Nephron (organoid): Measurements from ENCODE around the gene BIK.
"Not testable (repeated sequence)": the region's sequence is repeated elsewhere in the genome, so short reads cannot be mapped to it uniquely, and the experiment has no call there.

Experiments
- H3K27ac Mint-ChIP-seq, 3 experiments: 2 replicates each; pipeline ENCODE4 v1.8.0; 2020; ENCODE audit warnings: mixed read lengths in 3 of 3, mild to moderate bottlenecking in 2 of 3, moderate library complexity in 1 of 3
- H3K27me3 Mint-ChIP-seq: 2 replicates; pipeline ENCODE4 v1.8.0; 2021; ENCODE audit warnings: low read depth, mild to moderate bottlenecking, moderate library complexity, mixed read lengths
- H3K36me3 Mint-ChIP-seq: 2 replicates; pipeline ENCODE4 v1.8.0; 2020; ENCODE audit warnings: low read depth, mixed read lengths
- H3K4me1 Mint-ChIP-seq: 2 replicates; pipeline ENCODE4 v1.8.0; 2020; ENCODE audit warnings: mixed read lengths
- H3K4me3 Mint-ChIP-seq, 3 experiments: 2 replicates each; pipeline ENCODE4 v1.8.0; 2020; ENCODE audit warnings: mild to moderate bottlenecking in 3 of 3, mixed read lengths in 3 of 3, moderate library complexity in 2 of 3
- H3K9me3 Mint-ChIP-seq: 2 replicates; pipeline ENCODE4 v1.8.0; 2020; ENCODE audit warnings: mixed read lengths
- TF ChIP-seq, protein P1 (sequence below), 3 experiments: fragments of 200-600 bp; sonication (generic); IDR thresholded peaks; one replicate each; pipeline ENCODE4 v1.5.0; 2021; ENCODE audit warnings: antibody characterized with exemption in 3 of 3; ENCODE audit not compliant: unreplicated experiment in 3 of 3

Gene BIK

DNA sequence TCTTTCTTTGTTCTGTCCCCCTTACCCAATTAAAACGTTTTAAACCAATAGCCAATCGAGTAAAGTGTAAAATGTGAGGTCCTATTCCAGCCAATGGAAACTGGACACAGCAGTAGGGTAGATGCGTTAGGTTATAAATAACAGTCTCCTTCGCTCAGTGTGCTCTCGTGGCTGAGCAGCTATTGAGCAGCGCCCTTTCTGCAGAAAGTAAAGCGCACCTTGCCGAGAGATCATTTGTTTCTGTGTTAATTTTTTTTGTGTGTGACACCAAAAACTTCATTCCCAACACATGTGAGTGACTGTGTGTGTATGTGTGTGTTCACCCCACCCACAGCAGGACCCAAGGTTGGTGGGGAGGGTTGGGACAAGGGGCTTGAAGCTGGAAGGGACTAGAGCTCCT, 14.1 kb upstream of the BIK start:
- Mint-ChIP-seq H3K9me3 (peaks cover 4% of the 10 kb centered on the region), H3K4me3 (no peak overlapping the region), H3K27me3 (no peaks in the 10 kb centered on the region), H3K4me1 (peaks cover 4% of the 10 kb centered on the region), H3K27ac (no peak overlapping the region), H3K36me3 (peaks cover 4% of the 10 kb centered on the region)
- TF ChIP-seq, protein P1, sequence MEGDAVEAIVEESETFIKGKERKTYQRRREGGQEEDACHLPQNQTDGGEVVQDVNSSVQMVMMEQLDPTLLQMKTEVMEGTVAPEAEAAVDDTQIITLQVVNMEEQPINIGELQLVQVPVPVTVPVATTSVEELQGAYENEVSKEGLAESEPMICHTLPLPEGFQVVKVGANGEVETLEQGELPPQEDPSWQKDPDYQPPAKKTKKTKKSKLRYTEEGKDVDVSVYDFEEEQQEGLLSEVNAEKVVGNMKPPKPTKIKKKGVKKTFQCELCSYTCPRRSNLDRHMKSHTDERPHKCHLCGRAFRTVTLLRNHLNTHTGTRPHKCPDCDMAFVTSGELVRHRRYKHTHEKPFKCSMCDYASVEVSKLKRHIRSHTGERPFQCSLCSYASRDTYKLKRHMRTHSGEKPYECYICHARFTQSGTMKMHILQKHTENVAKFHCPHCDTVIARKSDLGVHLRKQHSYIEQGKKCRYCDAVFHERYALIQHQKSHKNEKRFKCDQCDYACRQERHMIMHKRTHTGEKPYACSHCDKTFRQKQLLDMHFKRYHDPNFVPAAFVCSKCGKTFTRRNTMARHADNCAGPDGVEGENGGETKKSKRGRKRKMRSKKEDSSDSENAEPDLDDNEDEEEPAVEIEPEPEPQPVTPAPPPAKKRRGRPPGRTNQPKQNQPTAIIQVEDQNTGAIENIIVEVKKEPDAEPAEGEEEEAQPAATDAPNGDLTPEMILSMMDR (IDR thresholded peaks at IDR 0.05; ENCODE audit: unreplicated experiment in 3 of 3) = no peak

DNA sequence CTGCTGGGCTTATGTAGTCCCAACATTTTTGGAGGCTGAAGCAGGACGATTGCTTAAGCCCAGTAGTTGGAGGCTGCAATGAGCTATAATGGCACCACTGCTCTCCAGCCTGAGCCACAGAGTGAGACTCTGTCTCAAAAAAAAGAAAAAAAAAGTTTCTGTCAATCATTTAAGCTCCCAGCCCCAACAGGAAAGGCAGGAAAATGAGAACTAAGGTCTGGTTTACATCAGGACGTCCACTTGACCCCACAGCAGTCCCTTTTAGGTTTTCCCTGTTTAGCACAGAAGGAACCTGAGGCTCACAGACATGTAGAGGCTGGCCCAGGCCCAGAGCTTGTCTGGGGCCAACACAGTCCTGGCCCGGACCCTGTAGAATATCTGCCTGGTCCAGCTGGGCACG, 12.2 kb upstream of the BIK start:
- no peaks in the 10 kb centered on the region for H3K27me3 Mint-ChIP-seq
- no peak overlapping the region for H3K4me3 Mint-ChIP-seq
- H3K4me1 Mint-ChIP-seq = peaks cover 4% of the 10 kb centered on the region
- H3K27ac Mint-ChIP-seq = no peak overlapping the region
- TF ChIP-seq, protein P1 (IDR thresholded peaks at IDR 0.05; ENCODE audit: unreplicated experiment in 3 of 3) = no peak
- H3K36me3 Mint-ChIP-seq = peaks cover 4% of the 10 kb centered on the region
- peaks cover 4% of the 10 kb centered on the region for H3K9me3 Mint-ChIP-seq

DNA sequence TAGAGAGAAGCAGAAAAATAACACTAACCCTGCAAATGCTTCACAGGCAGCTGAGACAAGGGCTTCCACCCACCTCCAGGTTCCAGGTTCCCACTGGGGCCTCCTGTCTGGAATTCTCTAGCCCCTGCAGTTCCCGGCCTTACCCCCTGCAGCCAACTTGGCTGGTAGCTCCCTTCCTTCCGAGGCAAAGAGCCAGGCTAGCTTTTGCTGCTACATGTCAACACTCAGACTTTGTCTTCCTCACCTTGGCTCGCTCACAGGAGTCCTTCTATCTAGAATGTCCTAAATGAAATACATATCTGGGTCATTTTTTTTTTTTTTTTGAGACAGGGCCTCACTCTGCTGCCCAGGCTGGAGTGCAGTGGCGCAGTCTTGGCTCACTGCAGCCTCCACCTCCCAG, 11.5 kb upstream of the BIK start:
- Mint-ChIP-seq H3K4me1 (peaks cover 10% of the 10 kb centered on the region), H3K27ac (no peak overlapping the region), H3K27me3 (no peaks in the 10 kb centered on the region), H3K36me3 (peaks cover 4% of the 10 kb centered on the region), H3K4me3 (no peak overlapping the region), H3K9me3 (peaks cover 4% of the 10 kb centered on the region)
- TF ChIP-seq, protein P1 (IDR thresholded peaks at IDR 0.05; ENCODE audit: unreplicated experiment in 3 of 3) = no peak

DNA sequence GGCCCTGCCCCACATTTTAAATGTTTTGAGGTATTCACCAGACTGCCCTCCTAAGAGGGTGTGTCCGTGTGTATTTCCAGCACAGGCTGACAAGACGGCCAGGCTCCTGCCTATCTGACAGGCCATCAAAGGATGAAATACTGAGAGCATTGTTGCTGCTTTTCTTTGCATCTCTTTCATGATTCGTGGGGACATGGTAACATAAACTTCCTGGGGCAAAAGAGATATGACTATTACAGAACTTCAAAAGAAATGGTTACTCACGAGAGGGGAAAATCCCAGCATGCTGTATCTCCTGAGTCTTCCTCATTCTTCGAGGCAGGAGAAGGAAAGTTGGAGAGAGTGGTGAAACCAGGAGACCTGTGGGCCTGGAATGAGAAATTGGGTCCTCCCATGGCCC, 10.3 kb upstream of the BIK start:
- Mint-ChIP-seq H3K27me3 (peaks cover 3% of the 10 kb centered on the region), H3K4me3 (no peak overlapping the region), H3K4me1 (peaks cover 10% of the 10 kb centered on the region), H3K27ac (no peak overlapping the region), H3K9me3 (peaks cover 4% of the 10 kb centered on the region), H3K36me3 (peaks cover 4% of the 10 kb centered on the region)
- TF ChIP-seq, protein P1 (IDR thresholded peaks at IDR 0.05; ENCODE audit: unreplicated experiment in 3 of 3) = no peak

DNA sequence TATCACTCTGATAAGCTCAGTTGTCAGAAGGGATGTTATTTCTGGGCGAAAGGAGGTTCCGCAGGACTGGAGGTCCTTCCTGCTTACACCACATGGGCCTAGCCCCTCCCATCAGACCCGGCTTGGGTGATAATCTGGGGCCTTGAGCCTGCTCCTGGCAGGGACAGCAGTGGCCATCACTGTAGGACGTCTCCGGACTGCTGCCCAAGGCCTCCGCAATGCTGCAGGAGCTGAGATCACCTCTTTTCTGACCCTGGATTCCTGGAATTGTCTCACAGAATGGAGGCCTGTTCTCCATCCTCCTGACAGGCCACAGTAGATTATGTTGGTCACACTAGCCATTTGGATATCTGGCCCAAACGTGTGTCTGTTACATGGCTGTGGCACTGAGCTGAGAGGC, 9.2 kb upstream of the BIK start:
- Mint-ChIP-seq H3K36me3 (no peaks in the 10 kb centered on the region), H3K27ac (no peak overlapping the region), H3K9me3 (no peaks in the 10 kb centered on the region), H3K27me3 (peaks cover 9% of the 10 kb centered on the region), H3K4me1 (peaks cover 7% of the 10 kb centered on the region), H3K4me3 (no peak overlapping the region)
- TF ChIP-seq, protein P1 (IDR thresholded peaks at IDR 0.05; ENCODE audit: unreplicated experiment in 3 of 3) = no peak

DNA sequence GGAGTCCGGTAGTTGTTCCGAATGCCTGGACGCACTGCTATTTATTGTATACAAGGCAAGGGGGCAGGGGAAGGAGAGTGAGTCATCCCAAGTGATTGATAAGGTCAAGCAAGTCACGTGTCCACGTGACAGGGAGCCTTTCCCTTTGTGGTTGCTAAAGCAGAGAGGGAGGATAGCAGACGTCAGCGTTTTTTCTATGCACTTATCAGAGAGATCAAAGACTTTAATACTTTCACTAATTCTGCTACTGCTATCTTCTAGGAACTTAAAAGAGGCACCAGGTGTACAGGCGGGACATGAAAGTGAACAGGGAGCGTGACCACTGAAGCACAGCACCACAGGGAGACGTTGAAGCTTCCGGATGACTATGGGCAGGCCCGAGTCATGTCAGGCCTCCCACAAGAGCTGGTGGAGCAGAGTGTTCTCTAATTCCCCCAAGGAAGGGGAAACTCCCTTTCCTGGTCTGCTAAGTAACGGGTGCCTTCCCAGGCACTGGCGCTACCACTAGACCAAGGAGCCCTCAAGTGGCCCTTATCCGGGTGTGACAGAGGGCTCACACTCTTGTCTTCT, 6.4 kb upstream of the BIK start:
- not testable (repeated sequence) for H3K36me3 Mint-ChIP-seq, H3K4me1 Mint-ChIP-seq, H3K9me3 Mint-ChIP-seq

DNA sequence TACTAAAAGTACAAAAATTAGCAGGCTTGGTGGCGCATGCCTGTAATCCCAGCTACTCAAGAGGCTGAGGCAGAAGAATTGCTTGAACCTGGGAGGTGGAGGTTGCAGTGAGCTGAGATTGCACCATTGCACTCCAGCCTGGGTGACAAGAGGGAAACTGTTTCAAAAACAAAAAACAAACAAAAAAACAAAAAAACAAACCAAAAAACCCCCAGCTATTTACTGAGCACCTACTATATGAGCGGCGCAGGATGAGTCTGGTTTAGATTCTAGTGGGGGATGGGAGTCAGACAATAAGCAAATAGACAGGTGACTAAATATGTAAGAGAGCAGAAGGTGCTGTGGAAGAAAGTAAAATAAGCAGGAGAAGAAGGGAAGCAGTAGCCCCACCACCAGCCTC, 5.6 kb upstream of the BIK start:
- H3K27me3 Mint-ChIP-seq = peaks cover 43% of the 10 kb centered on the region
- H3K4me1 Mint-ChIP-seq, H3K27ac Mint-ChIP-seq, H3K9me3 Mint-ChIP-seq, H3K36me3 Mint-ChIP-seq, H3K4me3 Mint-ChIP-seq: not testable (repeated sequence)

More for the DNA sequence above, 6.4 kb upstream of the BIK start:
- not testable (repeated sequence) for H3K4me3 Mint-ChIP-seq
- Mint-ChIP-seq H3K27me3 (peaks cover 36% of the 10 kb centered on the region), H3K27ac (peak overlapping the region in 2 of 3 experiments; percentile 17 to 18)
